Breast epithelium (tissue), 4 donors: ENCODE measurements around the gene HACE1. TPM values are rescaled to one million over a fixed set of nuclear protein-coding genes. Genes with fewer than 3 reads are reported as not detected.

ENCODE experiments used
- DNase-seq, 2 donors: peaks; one replicate each; pipeline ENCODE4 v3.0.0-alpha.2; 2019; ENCODE audit warnings: low spot score in 2 of 2
- H3K27ac ChIP-seq, 2 donors: fragments of 200-600 bp; sonication (generic) in 1 of 2; one replicate each; pipeline ENCODE4 v1.5.1; 2016 to 2019; ENCODE audit warnings: mild to moderate bottlenecking in 1 of 2
- H3K27me3 ChIP-seq, 2 donors: fragments of 200-600 bp; sonication (generic) in 1 of 2; one replicate each; pipeline versions ENCODE4 v1.5.1 to v1.6.0; 2017 to 2019; ENCODE audit warnings: control low read depth in 1 of 2, mild to moderate bottlenecking in 1 of 2
- H3K36me3 ChIP-seq: fragments of 200-600 bp; one replicate; pipeline ENCODE4 v1.5.1; 2019
- H3K4me1 ChIP-seq, 2 donors: fragments of 200-600 bp; sonication (generic); one replicate each; pipeline ENCODE4 v1.5.1; 2016 to 2019; ENCODE audit warnings: control low read depth in 1 of 2
- H3K4me3 ChIP-seq, 3 donors: fragments of 200-600 bp; sonication (generic); 1 replicate in 2 of 3; 2 replicates in 1 of 3; pipeline ENCODE4 v1.5.1; 2016 to 2019; ENCODE audit warnings: mild to moderate bottlenecking in 3 of 3, moderate library complexity in 2 of 3
- H3K9me3 ChIP-seq, 2 donors: fragments of 200-600 bp; sonication (generic) in 1 of 2; one replicate each; pipeline ENCODE4 v1.5.1; 2016 to 2019; ENCODE audit warnings: control low read depth in 1 of 2
- POLR2A ChIP-seq: fragments of 450-650 bp; IDR thresholded peaks from one replicate; pipeline ENCODE4 v1.6.1; 2016; ENCODE audit warnings: antibody characterized with exemption, mild to moderate bottlenecking, moderate library complexity
- POLR2AphosphoS5 ChIP-seq, 3 donors: sonication (generic); formaldehyde crosslinking; IDR thresholded peaks; one replicate each; pipeline ENCODE4 v1.6.1; 2017; ENCODE audit warnings: antibody characterized with exemption in 3 of 3
- intact Hi-C: fragments of 100-400 bp; cut with DNase I; formaldehyde crosslinking; loops from one replicate; pipeline ENCODE4 v1.15.1; 2023; ENCODE audit warnings: low total_unique reads
- total RNA-seq, 3 donors: library from RNA; depleted of rRNA; stranded (reverse); fragments of >200 nt; gene quantifications; one replicate each; pipeline ENCODE4 v1.1.0, GENCODE V29; 2016
- TF ChIP-seq, protein P1 (sequence below), 3 donors: fragments of 450-650 bp; IDR thresholded peaks; one replicate each; pipeline ENCODE4 v1.5.1; 2016 to 2017; ENCODE audit warnings: antibody characterized with exemption in 3 of 3, mild to moderate bottlenecking in 3 of 3, moderate library complexity in 3 of 3

The HACE1 gene
- total RNA-seq, 3 donors from 2014 or later = 20.2 to 33.4 (median 27.2) TPM

DNA sequence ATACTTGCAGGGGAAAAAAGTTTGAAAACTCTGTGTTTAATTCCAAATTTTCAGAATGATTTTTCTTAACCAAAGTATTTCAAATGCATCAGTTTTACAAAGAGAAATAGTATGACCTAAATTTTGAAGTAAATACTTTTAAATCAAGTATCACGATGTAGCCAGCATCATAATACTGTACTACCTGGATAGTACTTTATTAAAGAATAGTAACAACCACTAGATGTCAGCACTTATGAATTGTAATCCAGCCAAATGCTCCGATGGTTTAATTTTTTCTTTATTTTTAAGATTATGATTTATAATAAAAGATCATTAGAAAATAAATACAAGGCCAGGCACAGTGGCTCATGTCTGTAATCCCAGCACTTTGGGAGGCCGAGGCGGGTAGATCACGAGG, 37.2 kb upstream of the HACE1 start:
- no peak overlapping the region for H3K4me3 ChIP-seq
- TF ChIP-seq POLR2AphosphoS5 (IDR thresholded peaks at IDR 0.05) = no peak
- TF ChIP-seq, protein P1, sequence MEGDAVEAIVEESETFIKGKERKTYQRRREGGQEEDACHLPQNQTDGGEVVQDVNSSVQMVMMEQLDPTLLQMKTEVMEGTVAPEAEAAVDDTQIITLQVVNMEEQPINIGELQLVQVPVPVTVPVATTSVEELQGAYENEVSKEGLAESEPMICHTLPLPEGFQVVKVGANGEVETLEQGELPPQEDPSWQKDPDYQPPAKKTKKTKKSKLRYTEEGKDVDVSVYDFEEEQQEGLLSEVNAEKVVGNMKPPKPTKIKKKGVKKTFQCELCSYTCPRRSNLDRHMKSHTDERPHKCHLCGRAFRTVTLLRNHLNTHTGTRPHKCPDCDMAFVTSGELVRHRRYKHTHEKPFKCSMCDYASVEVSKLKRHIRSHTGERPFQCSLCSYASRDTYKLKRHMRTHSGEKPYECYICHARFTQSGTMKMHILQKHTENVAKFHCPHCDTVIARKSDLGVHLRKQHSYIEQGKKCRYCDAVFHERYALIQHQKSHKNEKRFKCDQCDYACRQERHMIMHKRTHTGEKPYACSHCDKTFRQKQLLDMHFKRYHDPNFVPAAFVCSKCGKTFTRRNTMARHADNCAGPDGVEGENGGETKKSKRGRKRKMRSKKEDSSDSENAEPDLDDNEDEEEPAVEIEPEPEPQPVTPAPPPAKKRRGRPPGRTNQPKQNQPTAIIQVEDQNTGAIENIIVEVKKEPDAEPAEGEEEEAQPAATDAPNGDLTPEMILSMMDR (IDR thresholded peaks at IDR 0.05) = no peak
- no peak for TF ChIP-seq POLR2A
- DNase-seq = no peak

DNA sequence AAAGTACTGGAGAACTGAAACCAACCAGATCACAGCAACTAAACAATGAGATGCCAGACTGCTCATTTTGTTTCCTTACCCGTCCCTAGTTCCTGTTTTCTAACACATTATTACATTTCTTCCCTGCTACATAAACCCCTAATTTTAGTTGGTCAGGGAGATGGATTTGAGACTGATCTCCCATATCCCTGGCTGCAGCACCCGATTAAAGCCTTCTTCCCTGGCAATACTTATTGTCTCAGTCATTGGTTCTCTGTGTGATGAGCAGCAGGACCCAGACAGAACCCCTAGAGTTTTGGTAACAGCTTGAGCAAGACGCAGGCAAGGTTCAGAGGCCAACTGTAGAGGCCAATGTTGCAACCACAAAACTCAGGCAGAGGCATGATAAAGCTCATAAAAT, 28.3 kb upstream of the HACE1 start:
- no peak for DNase-seq
- no peaks in the 10 kb centered on the region for H3K9me3 ChIP-seq
- TF ChIP-seq, protein P1 (IDR thresholded peaks at IDR 0.05) = no peak
- TF ChIP-seq POLR2A (no peak), POLR2AphosphoS5 (IDR thresholded peaks at IDR 0.05) (no peak)
- intact Hi-C loops = no loop called here
- no peaks in the 10 kb centered on the region for H3K4me1 ChIP-seq
- peaks cover 0 to 7% of the 10 kb centered on the region in 2 donors for H3K27me3 ChIP-seq
- no peak overlapping the region for H3K27ac ChIP-seq
- H3K36me3 ChIP-seq = no peaks in the 10 kb centered on the region
- H3K4me3 ChIP-seq = no peak overlapping the region

More for the DNA sequence above, 37.2 kb upstream of the HACE1 start:
- no peaks in the 10 kb centered on the region for H3K36me3 ChIP-seq
- intact Hi-C loops = no loop called here
- no peaks in the 10 kb centered on the region for H3K9me3 ChIP-seq
- H3K27me3 ChIP-seq = no peaks in the 10 kb centered on the region
- no peaks in the 10 kb centered on the region for H3K4me1 ChIP-seq
- no peak overlapping the region for H3K27ac ChIP-seq

DNA sequence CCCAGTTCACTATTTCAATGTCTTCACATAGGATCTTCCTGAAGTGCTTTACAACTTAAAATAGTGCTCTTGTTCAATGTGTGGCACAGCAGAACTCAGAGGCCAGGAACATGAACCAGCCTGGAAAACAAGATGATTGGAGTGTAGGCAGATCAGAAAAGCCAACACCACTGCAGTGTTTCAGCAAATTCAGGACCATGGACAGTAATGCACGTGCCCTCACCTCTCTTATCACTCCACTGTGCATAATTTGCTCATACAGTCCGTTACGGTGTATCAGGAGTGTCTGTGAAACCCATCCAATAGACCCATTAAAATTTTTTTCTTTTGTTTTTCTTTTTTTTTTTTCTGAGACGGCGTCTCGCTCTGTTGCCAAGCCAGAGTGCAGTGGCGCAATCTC, 27.6 kb upstream of the HACE1 start:
- H3K27me3 ChIP-seq = peaks cover 0 to 7% of the 10 kb centered on the region in 2 donors
- H3K27ac ChIP-seq = no peak overlapping the region
- H3K36me3 ChIP-seq = no peaks in the 10 kb centered on the region
- DNase-seq = no peak
- intact Hi-C loops = no loop called here
- no peaks in the 10 kb centered on the region for H3K9me3 ChIP-seq
- H3K4me3 ChIP-seq = no peak overlapping the region
- TF ChIP-seq, protein P1 (IDR thresholded peaks at IDR 0.05) = no peak
- TF ChIP-seq POLR2AphosphoS5 (IDR thresholded peaks at IDR 0.05) (no peak), POLR2A (no peak)
- no peaks in the 10 kb centered on the region for H3K4me1 ChIP-seq

DNA sequence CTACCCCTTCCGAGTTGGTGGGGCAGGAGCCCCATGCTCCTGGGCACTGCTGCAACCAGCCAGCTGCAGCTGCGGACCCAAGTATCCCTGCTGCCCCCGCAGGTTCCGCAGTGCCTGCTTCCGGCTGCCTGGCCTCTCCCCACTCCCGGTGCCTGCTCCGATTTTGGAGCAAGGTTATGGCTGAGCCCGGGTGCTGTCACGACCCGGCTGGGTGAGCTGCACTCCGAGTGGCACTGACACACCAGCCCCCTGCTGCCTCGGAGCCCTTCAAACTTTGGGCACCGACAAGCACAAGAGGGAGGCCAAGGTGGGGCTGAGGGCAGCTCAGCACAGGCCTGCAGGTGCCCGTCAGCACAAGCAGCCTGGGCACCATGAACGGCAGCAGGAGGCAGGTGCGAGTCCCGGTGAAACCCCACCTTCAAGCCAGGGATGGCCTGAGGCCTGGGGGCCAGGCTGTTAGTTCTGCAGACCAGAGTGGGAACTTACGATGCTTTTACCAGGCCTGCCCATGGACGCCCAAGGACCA, 25.9 kb upstream of the HACE1 start:
- DNase-seq = no peak
- H3K27me3 ChIP-seq = peaks cover 0 to 7% of the 10 kb centered on the region in 2 donors
- intact Hi-C loops = no loop called here
- no peaks in the 10 kb centered on the region for H3K9me3 ChIP-seq
- H3K27ac ChIP-seq = no peak overlapping the region
- H3K4me1 ChIP-seq = no peaks in the 10 kb centered on the region
- no peak overlapping the region for H3K4me3 ChIP-seq
- TF ChIP-seq POLR2AphosphoS5 (IDR thresholded peaks at IDR 0.05) = no peak
- TF ChIP-seq POLR2A = no peak
- TF ChIP-seq, protein P1 (IDR thresholded peaks at IDR 0.05) = no peak
- no peaks in the 10 kb centered on the region for H3K36me3 ChIP-seq

DNA sequence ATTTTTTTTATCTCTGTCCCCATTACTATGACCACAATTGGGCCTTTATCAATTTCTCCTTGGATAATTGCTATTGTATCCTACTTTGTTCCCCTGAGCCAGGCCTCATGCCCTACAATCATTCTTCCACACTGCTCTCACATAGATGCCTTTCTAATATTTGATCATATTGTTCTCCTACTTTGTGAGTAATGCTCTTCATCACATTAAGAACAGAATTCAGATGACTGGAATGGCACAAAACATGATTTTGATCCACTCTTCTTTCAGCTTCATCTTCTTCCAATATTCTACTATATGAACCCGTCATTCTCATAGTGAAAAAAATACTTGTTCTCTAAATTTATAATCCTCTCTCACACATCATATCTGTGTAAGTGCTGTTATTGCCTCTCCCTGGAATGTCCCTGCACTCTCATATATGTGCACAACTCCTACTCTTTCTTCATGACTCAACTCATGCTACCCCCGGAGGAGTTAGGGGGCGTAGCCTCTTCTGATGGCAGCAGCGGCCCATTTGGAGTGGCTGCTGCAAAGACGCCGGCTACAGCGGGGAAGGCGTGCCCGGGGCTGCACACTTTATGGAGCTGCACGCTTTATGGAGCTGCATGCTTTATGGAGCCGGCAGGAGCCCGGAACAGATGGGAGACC, 25.3 kb upstream of the HACE1 start:
- TF ChIP-seq, protein P1 (IDR thresholded peaks at IDR 0.05) = no peak
- TF ChIP-seq POLR2A (no peak), POLR2AphosphoS5 (IDR thresholded peaks at IDR 0.05) (no peak)
- Histone ChIP-seq H3K9me3 (no peaks in the 10 kb centered on the region), H3K36me3 (no peaks in the 10 kb centered on the region), H3K4me1 (no peaks in the 10 kb centered on the region), H3K4me3 (no peak overlapping the region), H3K27ac (no peak overlapping the region), H3K27me3 (peaks cover 0 to 7% of the 10 kb centered on the region in 2 donors)
- no peak for DNase-seq
- intact Hi-C loops = no loop called here
